H1 (cell line): Measurements from ENCODE around the gene BPHL. TPM values are rescaled to one million over a fixed set of nuclear protein-coding genes. Genes with fewer than 3 reads are reported as not detected.

Experiments
- CTCF ChIA-PET: fragments of 300-600 bp; sonication (Branson Sonifier 250); formaldehyde crosslinking; loops from one replicate; lab custom pipeline; 2021; ENCODE audit not compliant: partially characterized antibody; lab: Charles Lee
- POLR2A ChIA-PET: fragments of 300-600 bp; sonication (Branson Sonifier 250); formaldehyde crosslinking; loops from one replicate; lab custom pipeline; 2021; ENCODE audit warnings: inconsistent platforms; ENCODE audit not compliant: partially characterized antibody; lab: Charles Lee
- DNase-seq, 2 experiments: peaks; one replicate each; pipeline versions ENCODE4 v3.0.0 to v3.0.0-alpha.2; 2010 to 2022; ENCODE audit warnings: low spot score in 2 of 2, low read depth in 1 of 2, mixed read lengths in 1 of 2
- FAIRE-seq: peaks from 2 replicates; lab custom pipeline; 2011; peaks lifted over from hg19 to GRCh38; lab: Jason Lieb, UNC
- H2AFZ ChIP-seq: 2 replicates; pipeline ENCODE4 v1.8.1; 2012; ENCODE audit warnings: low read length, inconsistent platforms
- H2AK5ac ChIP-seq: 2 replicates; pipeline ENCODE4 v1.6.1; 2013; ENCODE audit warnings: low read depth, low read length
- H2BK120ac ChIP-seq: replicated peaks from 2 replicates; pipeline ENCODE3; 2013; ENCODE audit warnings: low read depth, low read length, inconsistent platforms
- H2BK12ac ChIP-seq: 2 replicates; pipeline ENCODE4 v1.6.1; 2013; ENCODE audit warnings: low read depth, low read length
- H2BK15ac ChIP-seq: 2 replicates; pipeline ENCODE4 v1.6.1; 2013; ENCODE audit warnings: low read length
- H2BK20ac ChIP-seq: 2 replicates; pipeline ENCODE4 v1.6.1; 2013; ENCODE audit warnings: low read length
- H2BK5ac ChIP-seq: 2 replicates; pipeline ENCODE4 v1.6.1; 2013; ENCODE audit warnings: low read depth, low read length
- H3K14ac ChIP-seq: 2 replicates; pipeline ENCODE4 v1.6.1; 2013; ENCODE audit warnings: inconsistent platforms; ENCODE audit not compliant: insufficient read length
- H3K18ac ChIP-seq: 2 replicates; pipeline ENCODE4 v1.6.1; 2013; ENCODE audit warnings: low read length; ENCODE audit errors: extremely low read depth
- H3K23ac ChIP-seq: 2 replicates; pipeline ENCODE4 v1.6.1; 2013; ENCODE audit warnings: inconsistent platforms; ENCODE audit not compliant: insufficient read length
- H3K23me2 ChIP-seq: 2 replicates; pipeline ENCODE4 v1.6.1; 2013; ENCODE audit warnings: low read depth, low read length
- H3K27ac ChIP-seq: 2 replicates; pipeline ENCODE4 v1.6.1; 2011; ENCODE audit warnings: low read depth, low read length, inconsistent platforms
- H3K27me3 ChIP-seq, 4 experiments: replicated peaks in 1 of 4; 1 replicate in 1 of 4; 2 replicates in 3 of 4; pipeline versions ENCODE4 v1.6.1 to v1.8.1; 2011 to 2013; ENCODE audit warnings: low read length in 3 of 4, mild to moderate bottlenecking in 3 of 4, inconsistent platforms in 2 of 4, mixed read lengths in 2 of 4, moderate library complexity in 1 of 4; ENCODE audit not compliant: control insufficient read depth in 3 of 4, insufficient read depth in 3 of 4; ENCODE audit errors: extremely low read depth in 1 of 4
- H3K36me3 ChIP-seq, 4 experiments: 2 replicates each; pipeline versions ENCODE4 v1.6.1 to v1.8.1; 2011 to 2013; ENCODE audit warnings: mild to moderate bottlenecking in 4 of 4, low read length in 3 of 4, moderate library complexity in 2 of 4, control low read depth in 1 of 4, inconsistent platforms in 1 of 4; ENCODE audit not compliant: insufficient read depth in 4 of 4, control insufficient read depth in 2 of 4
- H3K4ac ChIP-seq: replicated peaks from 2 replicates; pipeline ENCODE3; 2013; ENCODE audit warnings: low read length, low read depth, mixed read lengths, inconsistent platforms; ENCODE audit not compliant: insufficient read length
- H3K4me1 ChIP-seq, 4 experiments: replicated peaks in 1 of 4; 1 replicate in 1 of 4; 2 replicates in 3 of 4; pipeline versions ENCODE4 v1.6.1 to v1.8.1; 2011 to 2013; ENCODE audit warnings: low read length in 3 of 4, inconsistent platforms in 2 of 4, mixed read lengths in 1 of 4; ENCODE audit not compliant: insufficient read depth in 4 of 4, control insufficient read depth in 3 of 4
- H3K4me2 ChIP-seq, 2 experiments: 2 replicates each; pipeline versions ENCODE4 v1.6.1 to v1.8.1; 2011 to 2013; ENCODE audit warnings: low read depth in 2 of 2, low read length in 2 of 2, control low read depth in 1 of 2, inconsistent platforms in 1 of 2, mild to moderate bottlenecking in 1 of 2; ENCODE audit not compliant: insufficient read depth in 1 of 2
- H3K4me3 ChIP-seq, 4 experiments: fragments of 200-600, 300-600 bp in 1 of 4; sonication (generic), shearing (Covaris generic), sonication (Bioruptor Twin) in 1 of 4; 2 replicates each; pipeline versions ENCODE4 v1.5.1 to v1.8.1; 2011 to 2016; ENCODE audit warnings: low read length in 4 of 4, low read depth in 3 of 4, control low read depth in 2 of 4, inconsistent platforms in 2 of 4, mild to moderate bottlenecking in 2 of 4, mixed read lengths in 1 of 4, moderate library complexity in 1 of 4; ENCODE audit not compliant: insufficient read depth in 2 of 4; ENCODE audit errors: extremely low read depth in 1 of 4
- H3K56ac ChIP-seq: replicated peaks from 2 replicates; pipeline ENCODE3; 2013; ENCODE audit warnings: low read depth, mild to moderate bottlenecking, mixed read lengths, low read length, inconsistent platforms; ENCODE audit not compliant: insufficient read length
- H3K79me1 ChIP-seq: 2 replicates; pipeline ENCODE4 v1.6.1; 2013; ENCODE audit warnings: low read depth, low read length, control low read depth
- H3K79me2 ChIP-seq, 2 experiments: 2 replicates each; pipeline versions ENCODE4 v1.6.1 to v1.8.1; 2012 to 2013; ENCODE audit warnings: low read length in 2 of 2, mild to moderate bottlenecking in 2 of 2, inconsistent platforms in 1 of 2; ENCODE audit not compliant: insufficient read depth in 2 of 2, control insufficient read depth in 1 of 2
- H3K9ac ChIP-seq, 4 experiments: replicated peaks in 1 of 4; 1 replicate in 1 of 4; 2 replicates in 3 of 4; pipeline versions ENCODE4 v1.6.1 to v1.8.1; 2011 to 2013; ENCODE audit warnings: low read depth in 3 of 4, low read length in 3 of 4, control low read depth in 2 of 4, mild to moderate bottlenecking in 2 of 4, moderate library complexity in 2 of 4, inconsistent platforms in 1 of 4; ENCODE audit errors: extremely low read depth in 1 of 4
- H3K9me3 ChIP-seq, 2 experiments: 2 replicates each; pipeline versions ENCODE4 v1.6.1 to v1.8.1; 2012 to 2013; ENCODE audit warnings: mild to moderate bottlenecking in 2 of 2, moderate library complexity in 2 of 2, control low read depth in 1 of 2, inconsistent platforms in 1 of 2, low read depth in 1 of 2, low read length in 1 of 2, mixed read lengths in 1 of 2; ENCODE audit not compliant: insufficient read depth in 2 of 2
- H4K20me1 ChIP-seq, 2 experiments: replicated peaks in 1 of 2; 2 replicates each; pipeline versions ENCODE3 to v1.8.1; 2011 to 2013; ENCODE audit warnings: inconsistent platforms in 2 of 2, low read length in 2 of 2, mild to moderate bottlenecking in 1 of 2; ENCODE audit not compliant: insufficient read depth in 2 of 2, control insufficient read depth in 1 of 2
- H4K5ac ChIP-seq: 2 replicates; pipeline ENCODE4 v1.6.1; 2013; ENCODE audit warnings: low read length, low read depth, mixed read lengths, inconsistent platforms; ENCODE audit not compliant: insufficient read length
- H4K8ac ChIP-seq: 2 replicates; pipeline ENCODE4 v1.8.0; 2013; ENCODE audit warnings: mild to moderate bottlenecking, moderate library complexity, low read length, inconsistent platforms; ENCODE audit not compliant: insufficient read depth; ENCODE audit errors: extremely low read depth
- H4K91ac ChIP-seq: replicated peaks from 2 replicates; pipeline ENCODE3; 2013; ENCODE audit warnings: low read length, mixed read lengths, inconsistent platforms; ENCODE audit not compliant: insufficient read length
- ASH2L ChIP-seq: fragments of 200-600, 300-600 bp; sonication (generic); IDR thresholded peaks from one replicate; pipeline ENCODE4 v1.7.1; 2017; ENCODE audit warnings: low read length
- BCL11A ChIP-seq, 2 experiments: IDR thresholded peaks; one replicate each; pipeline ENCODE4 v1.6.1; 2011; ENCODE audit warnings: low read depth in 2 of 2, low read length in 2 of 2, mild to moderate bottlenecking in 2 of 2
- GABPA ChIP-seq: IDR thresholded peaks from 2 replicates; pipeline ENCODE4 v1.6.1; 2011; ENCODE audit warnings: mild to moderate bottlenecking, low read length, moderate library complexity, borderline replicate concordance; ENCODE audit not compliant: insufficient read depth
- KDM1A ChIP-seq: fragments of 200-600, 300-600 bp; sonication (generic); IDR thresholded peaks from 2 replicates; pipeline ENCODE4 v1.7.1; 2016; ENCODE audit warnings: mild to moderate bottlenecking, low read length, borderline replicate concordance
- SUZ12 ChIP-seq: fragments of 200-600 bp; sonication (generic); IDR thresholded peaks from 2 replicates; pipeline ENCODE4 v1.6.1; 2012; ENCODE audit warnings: mild to moderate bottlenecking, inconsistent platforms, low read length, moderate library complexity, mixed read lengths
- TAF7 ChIP-seq: optimal IDR thresholded peaks from 2 replicates; pipeline ENCODE3; 2011; ENCODE audit warnings: low read depth, mild to moderate bottlenecking, inconsistent platforms, low read length, moderate library complexity, borderline replicate concordance
- WGBS, 2 experiments: shearing (Covaris generic) in 1 of 2; methylation state at CpG; one replicate each; pipeline versions ENCODE4 v1.1.6 to v1.1.7; 2013 to 2015; ENCODE audit warnings: low lambda C conversion rate in 2 of 2, mixed read lengths in 2 of 2, inconsistent platforms in 1 of 2, low coverage in 1 of 2, missing lambda C conversion rate in 1 of 2; ENCODE audit not compliant: insufficient replicate concordance in 2 of 2, insufficient coverage in 1 of 2, insufficient read length in 1 of 2; ENCODE audit errors: extremely low coverage in 1 of 2, missing lambda C conversion rate in 1 of 2; 5-methylcytosine and 5-hydroxymethylcytosine counted together
- polyA plus RNA-seq, 7 experiments: library from polyadenylated mRNA; depleted of rRNA in 3 of 7; stranded (reverse) in 5 of 7; unstranded in 2 of 7; fragments of >200 nt in 5 of 7; fragments of 200-250 nt in 2 of 7; gene quantifications; 1 replicate in 5 of 7; 2 replicates in 1 of 7; 4 replicates in 1 of 7; pipeline versions ENCODE4 v1.2.1 to v1.2.3, GENCODE V29; 2011 to 2013; ENCODE audit warnings: missing spikeins in 2 of 7, mixed read lengths in 2 of 7
- total RNA-seq: library from RNA; stranded (reverse); fragmentation: NEBNext Ultra II Directional; extraction: Animal tissue kit (Norgen Biotek cat#: 25700); gene quantifications from 2 replicates; pipeline ENCODE4 v1.2.1, GENCODE V29; 2021

BPHL gene
- total and polyA plus RNA-seq, 2 of the 8 experiments (the other 6 are each of a cell fraction or from before 2014, with no cell fraction given): 24.4 to 36.4 TPM

- CTCF ChIA-PET: interaction anchor here (0.6 to 6.2 kb wide), 9 partner anchors 11 to 123 kb away, joined by 3 to 41 read pairs (median 3); no protein-coding TSS in a partner anchor
- no peak overlapping the region for H2BK5ac ChIP-seq
- no peak overlapping the region for H4K5ac ChIP-seq
- H2BK12ac ChIP-seq: no peak overlapping the region
- H4K8ac ChIP-seq: no peak overlapping the region
- H2BK120ac ChIP-seq: no peak overlapping the region
- peaks cover 0 to 2% of the 10 kb centered on the region in 2 experiments for H4K20me1 ChIP-seq
- no peak overlapping the region for H3K14ac ChIP-seq
- no peak for TF ChIP-seq TAF7
- no peak for TF ChIP-seq BCL11A (IDR thresholded peaks at IDR 0.05; ENCODE audit: low read depth in 2 of 2, low read length in 2 of 2)
- no peak for TF ChIP-seq KDM1A
- no peak for TF ChIP-seq ASH2L
- TF ChIP-seq GABPA: no peak
- no peak for TF ChIP-seq SUZ12
- TF ChIP-seq, all 59 proteins: peak for 0
- Histone ChIP-seq H3K23ac (no peak overlapping the region), H2AFZ (no peak overlapping the region), H3K18ac (no peak overlapping the region), H4K91ac (no peak overlapping the region), H2BK15ac (no peak overlapping the region), H3K27ac (no peak overlapping the region), H3K4me3 (no peak overlapping the region), H3K23me2 (no peaks in the 10 kb centered on the region), H3K56ac (no peak overlapping the region), H3K9me3 (no peaks in the 10 kb centered on the region), H3K9ac (no peak overlapping the region), H3K27me3 (no peaks in the 10 kb centered on the region; a peak in 1 of 7 replicates), H3K4ac (no peak overlapping the region), H3K79me1 (no peaks in the 10 kb centered on the region), H2AK5ac (no peak overlapping the region), H3K4me1 (peaks cover 0 to 6% (median 0%) of the 10 kb centered on the region in 4 experiments; a peak in 2 of 7 replicates), H3K36me3 (peaks cover 13 to 54% (median 31%) of the 10 kb centered on the region in 4 experiments), H3K4me2 (no peak overlapping the region), H2BK20ac (no peak overlapping the region), H3K79me2 (no peaks in the 10 kb centered on the region)
- WGBS, 2 experiments: 92% methylated on average over 15 of the region's 15 CpGs; no CpG with 5 or more reads in 1 of the 2 experiments
- POLR2A ChIA-PET: interaction anchor here (0.7 to 6.7 kb wide), 6 partner anchors 13 to 119 kb away, joined by 3 to 38 read pairs (median 4); partner anchors contain the start of gene TUBB2A
- no peak for DNase-seq
- no peak for FAIRE-seq
Observed at GRCh38 chr6:3128356-3129108, 10.0 kb downstream of the BPHL start.
